Smooth muscle cell (in vitro differentiated cells): ENCODE measurements around the gene MICOS13. TPM values are rescaled to one million over a fixed set of nuclear protein-coding genes. Genes with fewer than 3 reads are reported as not detected.

ENCODE experiments used
- DNase-seq: peaks from one replicate; lab custom pipeline; 2025; ENCODE audit not compliant: unreplicated experiment; lab: John Stamatoyannopoulos, UW
- H2AFZ ChIP-seq: fragments of 200-600 bp; sonication (generic); 2 replicates; pipeline ENCODE4 v1.6.0; 2016; ENCODE audit warnings: antibody characterized with exemption, low read depth, mild to moderate bottlenecking
- H3F3A ChIP-seq: fragments of 200-600 bp; sonication (generic); 2 replicates; pipeline ENCODE4 v1.6.0; 2017; ENCODE audit warnings: antibody characterized with exemption, low read depth
- H3K27ac ChIP-seq: fragments of 200-600 bp; sonication (generic); 2 replicates; pipeline ENCODE4 v1.5.1; 2016; ENCODE audit warnings: low read depth, mild to moderate bottlenecking
- H3K27me3 ChIP-seq: fragments of 200-600 bp; sonication (generic); 2 replicates; pipeline ENCODE4 v1.6.1; 2016; ENCODE audit warnings: low read depth, mild to moderate bottlenecking
- H3K36me3 ChIP-seq: fragments of 200-600 bp; sonication (generic); 2 replicates; pipeline ENCODE4 v1.5.1; 2016; ENCODE audit warnings: low read depth
- H3K4me1 ChIP-seq: fragments of 200-600 bp; sonication (generic); 2 replicates; pipeline ENCODE4 v1.5.1; 2016; ENCODE audit warnings: low read depth
- H3K4me2 ChIP-seq: fragments of 200-600 bp; sonication (generic); 2 replicates; pipeline ENCODE4 v1.6.0; 2016; ENCODE audit warnings: mild to moderate bottlenecking
- H3K4me3 ChIP-seq: fragments of 200-600 bp; sonication (generic); 2 replicates; pipeline ENCODE4 v1.5.1; 2016; ENCODE audit warnings: mild to moderate bottlenecking
- H3K79me2 ChIP-seq: fragments of 200-600 bp; sonication (generic); 2 replicates; pipeline ENCODE4 v1.6.0; 2016; ENCODE audit warnings: low read depth, mild to moderate bottlenecking
- H3K9ac ChIP-seq: fragments of 200-600 bp; sonication (generic); 2 replicates; pipeline ENCODE4 v1.6.0; 2016; ENCODE audit warnings: low read depth
- H3K9me3 ChIP-seq: fragments of 200-600 bp; sonication (generic); replicated peaks from 2 replicates; pipeline ENCODE4 v1.5.1; 2016; ENCODE audit warnings: low read depth
- H4K20me1 ChIP-seq: fragments of 200-600 bp; sonication (generic); 2 replicates; pipeline ENCODE4 v1.6.0; 2016; ENCODE audit warnings: low read depth
- CTCF ChIP-seq: fragments of 200-600 bp; sonication (generic); IDR thresholded peaks from 2 replicates; pipeline ENCODE4 v1.5.1; 2017; ENCODE audit warnings: borderline replicate concordance, mild to moderate bottlenecking, antibody characterized with exemption; ENCODE audit not compliant: insufficient read depth, poor library complexity, severe bottlenecking
- WGBS: methylation state at CpG from one replicate; pipeline ENCODE4 v1.1.7; 2016; ENCODE audit warnings: low lambda C conversion rate; 5-methylcytosine and 5-hydroxymethylcytosine counted together
- polyA plus RNA-seq: library from polyadenylated mRNA; unstranded; fragments of >200 nt; fragmentation: Nextera tagmentation; extraction: Ambion mirVana; gene quantifications from 2 replicates; pipeline ENCODE4 v1.2.1, GENCODE V29; 2016
- total RNA-seq: library from RNA; depleted of rRNA; stranded (reverse); fragments of >200 nt; gene quantifications from 2 replicates; pipeline ENCODE4 v1.2.3, GENCODE V29; 2014

The MICOS13 gene
- total and polyA plus RNA-seq, 2 experiments from 2014 or later = 45.2 to 151 TPM

- no peak for DNase-seq
- Histone ChIP-seq H3K27ac (no peak overlapping the region), H3K9me3 (no peaks in the 10 kb centered on the region), H3K4me1 (no peaks in the 10 kb centered on the region), H3K36me3 (no peaks in the 10 kb centered on the region), H3K79me2 (peaks cover 10% of the 10 kb centered on the region), H4K20me1 (peaks cover 4% of the 10 kb centered on the region), H3K4me3 (peak overlapping the region; percentile 80), H3K4me2 (peak overlapping the region; percentile 97), H3F3A (peaks cover 6% of the 10 kb centered on the region), H2AFZ (no peak overlapping the region), H3K27me3 (no peaks in the 10 kb centered on the region), H3K9ac (peak overlapping the region; percentile 88)
- WGBS = 89% methylated on average over 13 of the region's 17 CpGs
- no peak for TF ChIP-seq CTCF
These were observed 1.2 kb upstream of the MICOS13 start for GRCh38 chr19:5681391-5682106.

GRCh38 chr19:5680084-5680436 is 256 bp downstream of the MICOS13 start:
- no peaks in the 10 kb centered on the region for H3K9me3 ChIP-seq
- under 1% methylated on average over 23 of the region's 23 CpGs for WGBS
- H3K4me2 ChIP-seq = peak overlapping the region; percentile 97
- peak overlapping the region; percentile 80 for H3K4me3 ChIP-seq
- peak overlapping the region; percentile 88 for H3K9ac ChIP-seq
- H3K79me2 ChIP-seq = peaks cover 10% of the 10 kb centered on the region
- no peak for DNase-seq
- no peaks in the 10 kb centered on the region for H3K36me3 ChIP-seq
- no peaks in the 10 kb centered on the region for H3K27me3 ChIP-seq
- H3K27ac ChIP-seq = peak overlapping the region; percentile 50
- no peak for TF ChIP-seq CTCF
- no peaks in the 10 kb centered on the region for H3K4me1 ChIP-seq
- H2AFZ ChIP-seq = no peak overlapping the region
- H4K20me1 ChIP-seq = no peaks in the 10 kb centered on the region
- no peaks in the 10 kb centered on the region for H3F3A ChIP-seq

GRCh38 chr19:5679289-5680083 is 830 bp downstream of the MICOS13 start:
- 50% methylated on average over 26 of the region's 26 CpGs for WGBS

More at GRCh38 chr19:5679289-5680083, 830 bp downstream of the MICOS13 start:
- H3K4me3 ChIP-seq = peak overlapping the region; percentile 80
- peaks cover 10% of the 10 kb centered on the region for H3K79me2 ChIP-seq
- H3K9ac ChIP-seq = peak overlapping the region; percentile 88
- peak overlapping the region; percentile 50 for H3K27ac ChIP-seq
- H3K4me1 ChIP-seq = no peaks in the 10 kb centered on the region
- no peaks in the 10 kb centered on the region for H3K36me3 ChIP-seq
- no peak for DNase-seq
- H4K20me1 ChIP-seq = no peaks in the 10 kb centered on the region
- no peaks in the 10 kb centered on the region for H3F3A ChIP-seq
- H3K4me2 ChIP-seq = peak overlapping the region; percentile 97
- no peaks in the 10 kb centered on the region for H3K9me3 ChIP-seq
- no peaks in the 10 kb centered on the region for H3K27me3 ChIP-seq
- no peak overlapping the region for H2AFZ ChIP-seq
- TF ChIP-seq CTCF = no peak
